ENCODE results near the gene BCCIP. TPM values are rescaled to one million over a fixed set of nuclear protein-coding genes. Genes with fewer than 3 reads are reported as not detected.

The BCCIP gene
- total RNA-seq, 3 donors from 2014 or later (not counting 1 experiment from before 2014, with no cell fraction given) = 39.3 to 48.2 (median 41.3) TPM

GRCh38 chr10:125782616-125783015 lies 40.7 kb upstream of the BCCIP start:
- intact Hi-C loops (cut with micrococcal nuclease) = no loop called here
- Histone ChIP-seq H3K36me3 (ENCODE audit: control insufficient read depth, insufficient read depth, low read length) (no peaks in the 10 kb centered on the region), H3K4me1 (ENCODE audit: control insufficient read depth, insufficient read depth, low read length) (peaks cover 6% of the 10 kb centered on the region), H3K27ac (ENCODE audit: low read length) (no peak overlapping the region), H3K9me3 (ENCODE audit: control insufficient read depth, insufficient read depth, low read length) (no peaks in the 10 kb centered on the region), H3K27me3 (ENCODE audit: control insufficient read depth, insufficient read depth, low read length) (no peaks in the 10 kb centered on the region), H3K4me3 (ENCODE audit: low read length) (no peak overlapping the region)
- WGBS (ENCODE audit: insufficient coverage) = 94% methylated on average over 11 of the region's 11 CpGs
- DNase-seq (no peak), ATAC-seq (no peak)
- Mint-ChIP-seq H3K4me1 (peaks cover 4 to 7% of the 10 kb centered on the region in 2 donors), H3K27ac (peak overlapping the region in 1 of 2 donors; percentile 33), H3K4me3 (no peak overlapping the region), H3K36me3 (no peaks in the 10 kb centered on the region), H3K27me3 (ENCODE audit: low read depth in 2 of 2) (no peaks in the 10 kb centered on the region), H3K9me3 (no peaks in the 10 kb centered on the region)
- no peak for TF ChIP-seq CTCF (IDR thresholded peaks at IDR 0.05)

- ATAC-seq = no peak
- H3K4me3 ChIP-seq (ENCODE audit: low read length) = no peak overlapping the region
- H3K27ac Mint-ChIP-seq = no peak overlapping the region
- intact Hi-C loops (cut with micrococcal nuclease) = no loop called here
- H3K36me3 ChIP-seq (ENCODE audit: control insufficient read depth, insufficient read depth, low read length) = no peaks in the 10 kb centered on the region
- H3K4me3 Mint-ChIP-seq = no peak overlapping the region
- no peaks in the 10 kb centered on the region for H3K27me3 ChIP-seq (ENCODE audit: control insufficient read depth, insufficient read depth, low read length)
- no peak for DNase-seq
- no peak overlapping the region for H3K27ac ChIP-seq (ENCODE audit: low read length)
- H3K36me3 Mint-ChIP-seq = no peaks in the 10 kb centered on the region
- H3K9me3 Mint-ChIP-seq = no peaks in the 10 kb centered on the region
- no peak for TF ChIP-seq CTCF (IDR thresholded peaks at IDR 0.05)
- H3K4me1 Mint-ChIP-seq = peaks cover 9 to 12% of the 10 kb centered on the region in 2 donors
- WGBS (ENCODE audit: insufficient coverage) = 93% methylated on average over 7 of the region's 7 CpGs
- H3K9me3 ChIP-seq (ENCODE audit: control insufficient read depth, insufficient read depth, low read length) = no peaks in the 10 kb centered on the region
- H3K4me1 ChIP-seq (ENCODE audit: control insufficient read depth, insufficient read depth, low read length) = peaks cover 13% of the 10 kb centered on the region
- H3K27me3 Mint-ChIP-seq (ENCODE audit: low read depth in 2 of 2) = no peaks in the 10 kb centered on the region
These were observed 39.9 kb upstream of the BCCIP start for GRCh38 chr10:125783408-125783807.

- Mint-ChIP-seq H3K4me3 (no peak overlapping the region), H3K27ac (no peak overlapping the region), H3K36me3 (no peaks in the 10 kb centered on the region), H3K4me1 (peaks cover 14 to 15% of the 10 kb centered on the region in 2 donors), H3K9me3 (no peaks in the 10 kb centered on the region), H3K27me3 (ENCODE audit: low read depth in 2 of 2) (no peaks in the 10 kb centered on the region)
- Histone ChIP-seq H3K4me1 (ENCODE audit: control insufficient read depth, insufficient read depth, low read length) (peaks cover 19% of the 10 kb centered on the region), H3K9me3 (ENCODE audit: control insufficient read depth, insufficient read depth, low read length) (no peaks in the 10 kb centered on the region), H3K36me3 (ENCODE audit: control insufficient read depth, insufficient read depth, low read length) (no peaks in the 10 kb centered on the region), H3K27me3 (ENCODE audit: control insufficient read depth, insufficient read depth, low read length) (no peaks in the 10 kb centered on the region), H3K27ac (ENCODE audit: low read length) (no peak overlapping the region), H3K4me3 (ENCODE audit: low read length) (no peak overlapping the region)
- TF ChIP-seq CTCF (IDR thresholded peaks at IDR 0.05) = no peak
- ATAC-seq (no peak), DNase-seq (no peak)
- intact Hi-C loops (cut with micrococcal nuclease) = no loop called here
- 41% methylated on average over 6 of the region's 6 CpGs for WGBS (ENCODE audit: insufficient coverage)
These were observed 39.4 kb upstream of the BCCIP start for GRCh38 chr10:125783957-125784356.

- Mint-ChIP-seq H3K36me3 (no peaks in the 10 kb centered on the region), H3K27ac (no peak overlapping the region), H3K9me3 (no peaks in the 10 kb centered on the region), H3K27me3 (ENCODE audit: low read depth in 2 of 2) (no peaks in the 10 kb centered on the region), H3K4me3 (no peak overlapping the region), H3K4me1 (peaks cover 15 to 19% of the 10 kb centered on the region in 2 donors)
- peaks cover 27% of the 10 kb centered on the region for H3K4me1 ChIP-seq (ENCODE audit: control insufficient read depth, insufficient read depth, low read length)
- H3K9me3 ChIP-seq (ENCODE audit: control insufficient read depth, insufficient read depth, low read length) = no peaks in the 10 kb centered on the region
- H3K36me3 ChIP-seq (ENCODE audit: control insufficient read depth, insufficient read depth, low read length) = peaks cover 4% of the 10 kb centered on the region
- no peaks in the 10 kb centered on the region for H3K27me3 ChIP-seq (ENCODE audit: control insufficient read depth, insufficient read depth, low read length)
- WGBS (ENCODE audit: insufficient coverage) = 86% methylated on average over 8 of the region's 9 CpGs
- intact Hi-C loops (cut with micrococcal nuclease) = no loop called here
- no peak for ATAC-seq
- no peak overlapping the region for H3K4me3 ChIP-seq (ENCODE audit: low read length)
- no peak overlapping the region for H3K27ac ChIP-seq (ENCODE audit: low read length)
- no peak for TF ChIP-seq CTCF (IDR thresholded peaks at IDR 0.05)
- DNase-seq = no peak
These were observed 37.6 kb upstream of the BCCIP start for GRCh38 chr10:125785791-125786190.

Measured in natural killer cell (primary cell).